A549 treated with RU486 at 1 μM for 4 hours (cell line): ENCODE results near the gene PRSS1. TPM values are rescaled to one million over a fixed set of nuclear protein-coding genes. Genes with fewer than 3 reads are reported as not detected.

Source experiments
- total RNA-seq: library from RNA; stranded (reverse); fragments of 200-300 nt; extraction: Qiagen RNA extraction; gene quantifications from 5 replicates; pipeline ENCODE4 v1.2.3, GENCODE V29; 2022; ENCODE audit warnings: low read depth

PRSS1 gene
- total RNA-seq: not detected in 5 replicates

DNA sequence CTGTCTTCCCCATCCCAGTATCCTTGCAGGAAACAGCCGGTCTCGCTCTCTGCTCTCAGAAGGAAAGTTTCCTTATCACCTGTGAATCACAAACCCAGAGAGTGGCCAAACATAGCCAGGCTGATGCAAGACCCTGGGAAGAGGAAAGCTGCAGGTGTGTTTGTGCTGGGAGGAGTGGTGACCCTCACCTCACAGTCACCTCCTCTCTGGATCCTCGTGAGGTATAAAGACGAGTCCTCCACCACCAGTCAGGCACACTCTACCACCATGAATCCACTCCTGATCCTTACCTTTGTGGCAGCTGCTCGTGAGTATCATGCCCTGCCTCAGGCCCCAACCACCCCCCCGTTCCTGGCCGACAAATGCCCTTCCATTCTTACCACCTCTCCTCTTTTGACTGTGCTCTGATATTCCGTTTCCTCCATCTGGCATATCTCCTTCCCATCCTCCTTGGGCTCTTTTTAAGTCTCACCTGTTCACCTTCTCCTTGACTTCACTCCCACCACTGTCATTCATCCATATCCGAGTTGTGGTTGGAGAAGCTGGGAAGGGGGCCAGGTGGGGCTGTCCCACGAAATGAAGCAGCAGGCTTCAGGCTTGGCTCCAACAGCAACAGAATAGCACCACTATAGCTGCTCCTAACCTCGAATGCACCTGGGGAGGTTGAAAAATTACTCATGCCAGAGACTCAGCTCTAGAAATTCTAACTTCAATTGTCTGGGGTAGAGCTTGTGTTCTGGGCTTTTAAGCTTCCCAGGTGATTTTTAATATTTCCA lies at the start of gene PRSS1:
Gene PRSS1, plus strand, starts transcription at position 255 of the 776 bp plus-strand sequence. Its CDS starts 13 bp downstream, at position 268.

DNA sequence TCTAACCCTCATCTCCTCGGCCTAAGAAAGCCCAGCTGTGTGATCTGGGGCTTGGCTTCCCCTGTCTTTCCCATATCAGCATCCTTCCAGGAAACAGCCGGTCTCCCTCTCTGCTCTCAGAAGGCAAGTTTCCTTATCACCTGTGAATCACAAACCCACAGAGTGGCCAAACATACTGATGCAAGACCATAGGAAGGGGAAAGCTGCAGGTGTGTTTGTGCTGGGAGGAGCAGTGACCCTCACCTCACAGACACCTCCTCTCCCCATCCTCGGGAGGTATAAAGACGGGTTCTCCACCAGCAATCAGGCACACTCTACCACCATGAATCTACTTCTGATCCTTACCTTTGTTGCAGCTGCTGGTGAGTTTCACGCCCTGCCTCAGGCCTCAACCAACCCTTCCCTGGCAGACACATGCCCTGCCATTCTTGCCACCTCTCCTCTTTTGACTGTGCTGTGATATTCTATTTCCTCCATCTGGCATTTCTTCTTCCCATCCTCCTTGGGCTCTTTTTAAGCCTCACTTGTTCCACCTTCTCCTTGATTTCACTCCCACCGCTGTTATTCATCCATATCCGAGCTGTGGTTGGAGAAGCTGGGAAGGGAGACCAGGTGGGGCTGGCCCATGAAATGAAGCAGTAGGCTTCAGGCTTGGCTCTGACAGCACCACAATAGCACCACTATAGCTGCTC lies 21.5 kb downstream of the PRSS1 start, which contains the start of gene PRSS2:
Gene PRSS2, plus strand, starts transcription at position 310 of the 692 bp plus-strand sequence. Its CDS starts 13 bp downstream, at position 323.

Other genes starting within 250 kb of the PRSS1 start
- not detected in 5 replicates for gene PRSS2, start 21.5 kb downstream of the PRSS1 start, total RNA-seq
- gene EPHB6, start 105.6 kb downstream of the PRSS1 start, total RNA-seq: 0.35 to 1.1 TPM (median 0.59 TPM) in 5 replicates
- not detected in 5 replicates for gene TRPV6, start 136.3 kb downstream of the PRSS1 start, total RNA-seq
- gene TRPV5, start 184.3 kb downstream of the PRSS1 start, total RNA-seq: not detected in 5 replicates
- not detected in 5 replicates for gene LLCFC1, start 190.0 kb downstream of the PRSS1 start, total RNA-seq
- gene KEL, start 212.9 kb downstream of the PRSS1 start, total RNA-seq: not detected in 5 replicates